Heart left ventricle (tissue), 13 donors: ENCODE results near the gene VSIG10L.

Experiments
- CTCF ChIP-seq, 12 donors: fragments of 200-600 bp; sonication (generic) in 4 of 12; IDR thresholded peaks; one replicate each; pipeline versions ENCODE4 v1.5.0 to v1.8.0; 2018 to 2022; ENCODE audit warnings: antibody characterized with exemption in 12 of 12, mild to moderate bottlenecking in 5 of 12
- POLR2A ChIP-seq, 2 donors: fragments of 450-650 bp; IDR thresholded peaks; one replicate each; pipeline ENCODE4 v1.6.1; 2017; ENCODE audit warnings: antibody characterized with exemption in 2 of 2, mild to moderate bottlenecking in 2 of 2, moderate library complexity in 2 of 2
- donor health status: ischemic (EF 13 %, LVEDD 7.1; RV severe dilation, severe dysfunction).
- donor health status: DM: no; HTN: yes; CAD: no.
- donor health status: DM: no; HTN: no; CAD: no.
- donor health status: ischemic (EF 25% LVEDD 6.9; RV normal size, moderate dysfunction).
- donor health status: ischemic (EF 25% LVEDD 5.7; RV mildly dilated, moderate dysfunction).
- donor health status: ischemic (EF 35%, LVEDD 5.7; RV mildly dilated, moderate dysfunction).
- donor health status: nonischemic (EF 11% LVEDD 7.7; RV severe dilation, severe dysfunction).
- donor health status: DM: yes; HTN: yes; CAD: no.
- donor health status: PGD.
- donor health status: ischemic (EF 29% LVEDD 5.4; RV normal size, mild dysfunction).
- donor health status: nonischemic (EF 23%, LVEDD 6.1; RV moderate dilation, normal function).

- peak in 6 of 12 donors; percentile 28 to 47 (median 36) for TF ChIP-seq CTCF (IDR thresholded peaks at IDR 0.05)
- peak in 1 of 2 donors; percentile 44 for TF ChIP-seq POLR2A (IDR thresholded peaks at IDR 0.05)
Measured at GRCh38 chr19:51339687-51340656, 2.0 kb downstream of the VSIG10L start.
